Esophagus squamous epithelium (tissue), 4 donors: ENCODE measurements around the gene LPP.

Experiments used
- POLR2A ChIP-seq, 4 donors: fragments of 450-650 bp; IDR thresholded peaks; one replicate each; pipeline ENCODE4 v1.6.1; 2017; ENCODE audit warnings: antibody characterized with exemption in 4 of 4, mild to moderate bottlenecking in 4 of 4, moderate library complexity in 3 of 4
- TF ChIP-seq, protein P1 (sequence below), 6 experiments: fragments of 450-650 bp in 4 of 6; fragments of 200-600 bp in 2 of 6; sonication (generic) in 2 of 6; IDR thresholded peaks; one replicate each; pipeline ENCODE4 v1.5.1; 2016 to 2019; ENCODE audit warnings: antibody characterized with exemption in 6 of 6, mild to moderate bottlenecking in 4 of 6, moderate library complexity in 4 of 6

DNA sequence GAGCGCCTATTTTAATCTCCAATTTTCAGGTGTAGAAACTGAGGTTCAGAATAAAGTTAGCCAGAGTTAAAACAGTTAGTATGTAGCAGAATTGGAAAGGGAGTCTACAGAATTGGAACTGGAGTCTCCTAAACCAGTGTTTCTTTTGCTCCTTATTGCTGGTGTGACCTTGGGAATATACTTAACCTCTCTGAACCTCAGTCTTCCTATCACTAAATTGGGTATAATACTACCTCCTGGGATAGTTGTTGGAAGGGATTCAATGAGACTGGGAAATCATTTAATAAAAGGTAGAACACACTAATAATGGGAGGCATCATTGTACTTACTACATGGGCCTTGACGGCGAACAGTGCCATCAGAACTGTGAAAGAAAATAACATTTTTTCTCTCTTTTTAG lies 55.1 kb downstream of the LPP start:
- TF ChIP-seq POLR2A (IDR thresholded peaks at IDR 0.05), result no peak
- TF ChIP-seq, protein P1, sequence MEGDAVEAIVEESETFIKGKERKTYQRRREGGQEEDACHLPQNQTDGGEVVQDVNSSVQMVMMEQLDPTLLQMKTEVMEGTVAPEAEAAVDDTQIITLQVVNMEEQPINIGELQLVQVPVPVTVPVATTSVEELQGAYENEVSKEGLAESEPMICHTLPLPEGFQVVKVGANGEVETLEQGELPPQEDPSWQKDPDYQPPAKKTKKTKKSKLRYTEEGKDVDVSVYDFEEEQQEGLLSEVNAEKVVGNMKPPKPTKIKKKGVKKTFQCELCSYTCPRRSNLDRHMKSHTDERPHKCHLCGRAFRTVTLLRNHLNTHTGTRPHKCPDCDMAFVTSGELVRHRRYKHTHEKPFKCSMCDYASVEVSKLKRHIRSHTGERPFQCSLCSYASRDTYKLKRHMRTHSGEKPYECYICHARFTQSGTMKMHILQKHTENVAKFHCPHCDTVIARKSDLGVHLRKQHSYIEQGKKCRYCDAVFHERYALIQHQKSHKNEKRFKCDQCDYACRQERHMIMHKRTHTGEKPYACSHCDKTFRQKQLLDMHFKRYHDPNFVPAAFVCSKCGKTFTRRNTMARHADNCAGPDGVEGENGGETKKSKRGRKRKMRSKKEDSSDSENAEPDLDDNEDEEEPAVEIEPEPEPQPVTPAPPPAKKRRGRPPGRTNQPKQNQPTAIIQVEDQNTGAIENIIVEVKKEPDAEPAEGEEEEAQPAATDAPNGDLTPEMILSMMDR (IDR thresholded peaks at IDR 0.05), result no peak
